Prostate gland (tissue), 2 donors: ENCODE measurements around the gene GREB1. TPM values are rescaled to one million over a fixed set of nuclear protein-coding genes. Genes with fewer than 3 reads are reported as not detected.

Experiments used
- DNase-seq: peaks from one replicate; pipeline ENCODE4 v3.0.0-alpha.2; 2019; ENCODE audit warnings: low spot score
- H3K27ac ChIP-seq, 2 donors: fragments of 200-600 bp; sonication (generic); 2 replicates each; pipeline ENCODE4 v1.5.1; 2017 to 2019
- H3K27me3 ChIP-seq: fragments of 200-600 bp; sonication (generic); replicated peaks from 2 replicates; pipeline ENCODE4 v1.5.1; 2019; ENCODE audit not compliant: insufficient read depth
- H3K36me3 ChIP-seq, 2 donors: fragments of 200-600 bp; sonication (generic); 1 replicate in 1 of 2; 2 replicates in 1 of 2; pipeline versions ENCODE4 v1.5.1 to v1.8.1; 2017 to 2019
- H3K4me1 ChIP-seq: fragments of 200-600 bp; sonication (generic); replicated peaks from 2 replicates; pipeline ENCODE4 v1.5.1; 2019
- H3K4me3 ChIP-seq, 2 donors: fragments of 200-600 bp; sonication (generic); 2 replicates each; pipeline ENCODE4 v1.5.1; 2017 to 2019
- H3K9me3 ChIP-seq: fragments of 200-600 bp; sonication (generic); 2 replicates; pipeline ENCODE4 v1.5.1; 2017
- CTCF ChIP-seq, 4 experiments: fragments of 200-600 bp in 2 of 4; fragments of 450-650 bp in 2 of 4; sonication (generic) in 2 of 4; IDR thresholded peaks; 1 replicate in 3 of 4; 2 replicates in 1 of 4; pipeline ENCODE4 v1.5.1; 2016 to 2019; ENCODE audit warnings: antibody characterized with exemption in 4 of 4, mild to moderate bottlenecking in 2 of 4, moderate library complexity in 2 of 4
- POLR2A ChIP-seq: fragments of 450-650 bp; IDR thresholded peaks from one replicate; pipeline ENCODE4 v1.6.1; 2016; ENCODE audit warnings: antibody characterized with exemption, mild to moderate bottlenecking
- POLR2AphosphoS5 ChIP-seq: sonication (generic); formaldehyde crosslinking; IDR thresholded peaks from one replicate; pipeline ENCODE4 v1.6.1; 2017; ENCODE audit warnings: antibody characterized with exemption
- WGBS: methylation state at CpG from one replicate; pipeline ENCODE4 v1.1.5; 2018; 5-methylcytosine and 5-hydroxymethylcytosine counted together
- intact Hi-C: fragments of 100-400 bp; cut with DNase I; formaldehyde crosslinking; loops from one replicate; pipeline ENCODE4 v1.14.2; 2022
- total RNA-seq, 2 donors: library from RNA; depleted of rRNA; stranded (reverse); fragments of >200 nt; gene quantifications; one replicate each; pipeline ENCODE4 v1.1.0, GENCODE V29; 2016

Gene GREB1
- total RNA-seq, 2 donors from 2014 or later = 224 to 392 TPM

GRCh38 chr2:11591091-11591490, 57.2 kb downstream of the GREB1 start:
- Histone ChIP-seq H3K4me1 (no peaks in the 10 kb centered on the region), H3K36me3 (peaks cover 0 to 8% of the 10 kb centered on the region in 2 donors), H3K9me3 (no peaks in the 10 kb centered on the region), H3K27ac (no peak overlapping the region), H3K4me3 (no peak overlapping the region), H3K27me3 (no peaks in the 10 kb centered on the region)
- DNase-seq = no peak
- intact Hi-C loops = no loop called here
- TF ChIP-seq POLR2A (no peak), CTCF (IDR thresholded peaks at IDR 0.05) (no peak), POLR2AphosphoS5 (no peak)
- WGBS = 93% methylated on average over 8 of the region's 8 CpGs

- no peaks in the 10 kb centered on the region for H3K4me1 ChIP-seq
- peaks cover 0 to 8% of the 10 kb centered on the region in 2 donors for H3K36me3 ChIP-seq
- no peak overlapping the region for H3K4me3 ChIP-seq
- no peak overlapping the region for H3K27ac ChIP-seq
- intact Hi-C loops = no loop called here
- DNase-seq = no peak
- no peaks in the 10 kb centered on the region for H3K9me3 ChIP-seq
- TF ChIP-seq CTCF (IDR thresholded peaks at IDR 0.05) = no peak
- TF ChIP-seq POLR2AphosphoS5 = no peak
- no peak for TF ChIP-seq POLR2A
- H3K27me3 ChIP-seq = no peaks in the 10 kb centered on the region
- 92% methylated on average over 53 of the region's 53 CpGs for WGBS
Measured at GRCh38 chr2:11592671-11593574, 59.1 kb downstream of the GREB1 start.

GRCh38 chr2:11596801-11597200, 63.0 kb downstream of the GREB1 start:
- 98% methylated on average over 10 of the region's 10 CpGs for WGBS
- Histone ChIP-seq H3K27me3 (no peaks in the 10 kb centered on the region), H3K4me1 (no peaks in the 10 kb centered on the region), H3K4me3 (no peak overlapping the region), H3K36me3 (peaks cover 6 to 11% of the 10 kb centered on the region in 2 donors), H3K9me3 (no peaks in the 10 kb centered on the region), H3K27ac (no peak overlapping the region)
- intact Hi-C loops = no loop called here
- TF ChIP-seq POLR2AphosphoS5 (no peak), CTCF (IDR thresholded peaks at IDR 0.05) (no peak), POLR2A (no peak)
- no peak for DNase-seq

GRCh38 chr2:11597538-11598225, 63.8 kb downstream of the GREB1 start:
- 84% methylated on average over 10 of the region's 10 CpGs for WGBS
- intact Hi-C loops = no loop called here
- TF ChIP-seq CTCF (IDR thresholded peaks at IDR 0.05) = no peak
- TF ChIP-seq POLR2A = no peak
- no peak for TF ChIP-seq POLR2AphosphoS5
- Histone ChIP-seq H3K36me3 (peaks cover 6 to 11% of the 10 kb centered on the region in 2 donors), H3K27me3 (no peaks in the 10 kb centered on the region), H3K9me3 (no peaks in the 10 kb centered on the region), H3K4me1 (no peaks in the 10 kb centered on the region), H3K27ac (no peak overlapping the region), H3K4me3 (no peak overlapping the region)
- DNase-seq = no peak
